HFF-Myc (cell line): ENCODE measurements around the gene BBS1.
"Not testable (repeated sequence)": the region's sequence is repeated elsewhere in the genome, so short reads cannot be mapped to it uniquely, and the experiment has no call there.

Experiments used
- DNase-seq: peaks from one replicate; pipeline ENCODE4 v3.0.0-alpha.2; 2011; ENCODE audit warnings: low read depth; ENCODE audit errors: extremely low read depth
- H3K4me3 ChIP-seq: replicated peaks from 2 replicates; pipeline ENCODE4 v1.5.1; 2011; ENCODE audit warnings: low read depth, mild to moderate bottlenecking, control low read depth, low read length
- CTCF ChIP-seq: IDR thresholded peaks from 2 replicates; pipeline ENCODE4 v1.5.1; 2012; ENCODE audit warnings: mild to moderate bottlenecking, low read depth, low read length, control low read depth; ENCODE audit errors: missing control alignments

BBS1 gene

GRCh38 chr11:66543263-66544107, 33.0 kb downstream of the BBS1 start:
- DNase-seq = peak; percentile 27
- no peak overlapping the region for H3K4me3 ChIP-seq
- peak; percentile 67 for TF ChIP-seq CTCF

DNA sequence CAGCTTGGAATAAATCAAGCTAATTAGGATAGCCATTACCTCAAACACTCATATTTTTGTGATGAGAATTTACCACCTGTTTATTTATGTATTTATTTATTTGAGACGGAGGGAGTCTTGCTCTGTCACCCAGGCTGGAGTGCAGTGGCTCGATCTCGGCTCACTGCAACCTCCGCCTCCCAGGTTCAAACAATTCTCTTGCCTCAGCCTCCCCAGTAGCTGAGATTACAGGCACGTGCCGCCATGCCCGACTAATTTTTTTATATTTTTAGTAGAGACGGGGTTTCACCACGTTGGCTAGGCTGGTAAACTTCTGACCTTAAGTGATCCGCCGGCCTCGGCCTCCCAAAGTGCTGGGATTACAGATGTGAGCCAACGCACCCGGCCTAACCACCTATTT, 34.5 kb downstream of the BBS1 start:
- DNase-seq = not testable (repeated sequence)
- H3K4me3 ChIP-seq = peak overlapping the region; percentile 48

DNA sequence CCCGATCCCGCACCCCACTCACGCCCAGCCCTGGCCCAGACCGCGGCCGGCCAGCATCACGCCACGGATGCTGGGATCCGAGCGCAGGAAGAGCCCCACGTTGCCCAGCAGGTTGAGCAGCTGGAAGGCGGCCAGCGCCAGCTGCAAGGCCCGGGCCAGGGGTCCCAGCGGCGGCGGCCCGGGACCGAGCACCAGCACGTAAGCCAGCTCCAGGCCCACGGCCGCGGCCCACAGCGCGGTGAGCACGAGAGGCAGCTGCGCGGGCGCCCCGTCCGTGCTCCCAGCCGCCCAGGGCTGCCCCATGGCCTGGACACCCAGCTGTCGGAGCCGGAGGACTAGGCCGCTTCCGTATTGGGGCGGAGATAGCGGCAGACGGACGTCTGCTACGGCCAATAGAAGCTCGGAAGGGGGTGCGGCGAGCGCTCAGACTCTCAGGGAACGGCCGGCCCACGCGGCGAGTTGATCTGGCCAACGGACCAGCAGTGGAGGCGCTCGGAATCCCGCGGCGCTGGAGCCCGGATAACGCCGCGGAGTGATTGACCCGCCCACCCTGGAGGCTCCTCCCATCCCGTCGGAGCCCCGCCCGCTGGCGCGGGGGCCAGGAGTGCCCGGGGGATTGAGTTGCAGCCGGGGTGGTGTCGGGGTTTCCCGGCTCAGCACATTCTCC, 35.4 kb downstream of the BBS1 start, which contains the start of gene ZDHHC24:
TSS of gene ZDHHC24 (minus strand) at position 348 of the 667 bp plus-strand sequence. CDS start at position 303, 45 bp downstream.
- H3K4me3 ChIP-seq = peak within 1 kb of the TSS; percentile 48
- peak; percentile 86 for DNase-seq
- no peak for TF ChIP-seq CTCF

DNA sequence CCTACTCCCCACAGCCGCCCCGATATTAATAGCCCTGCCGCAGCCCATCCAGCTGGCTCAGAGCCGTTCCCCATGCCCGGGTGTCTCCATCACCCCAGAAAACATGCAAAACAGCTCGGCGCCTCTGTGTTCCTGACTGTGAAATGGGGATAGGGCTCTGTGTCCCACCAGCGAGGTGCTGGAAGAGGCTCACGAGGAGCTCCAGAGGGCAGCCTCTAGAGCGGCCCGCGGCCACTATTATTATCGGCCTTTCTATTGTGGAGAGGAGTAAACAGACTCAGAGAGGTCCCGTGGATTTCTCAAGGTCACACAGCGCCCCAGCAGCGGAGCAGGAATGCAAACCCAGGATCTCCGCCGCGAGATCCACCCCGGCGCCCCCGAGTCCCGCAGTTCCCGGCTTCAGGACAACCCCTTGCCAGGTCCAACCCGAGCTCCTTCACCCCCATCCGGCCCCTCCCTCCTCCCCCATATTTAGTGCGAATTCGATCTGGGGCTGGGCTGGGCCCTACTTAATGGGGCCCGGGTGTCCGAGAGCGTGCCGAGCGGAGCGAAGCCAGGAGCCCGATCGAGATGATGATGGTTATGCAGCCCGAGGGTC, 36.0 kb downstream of the BBS1 start, which contains the start of gene ACTN3:
TSS of gene ACTN3 (plus strand) at position 536 of the 598 bp plus-strand sequence. CDS start at position 571, 35 bp downstream.
- peak within 1 kb of the TSS; percentile 48 for H3K4me3 ChIP-seq
- DNase-seq = peak; percentile 7
- no peak for TF ChIP-seq CTCF

GRCh38 chr11:66546966-66547661, 36.7 kb downstream of the BBS1 start:
- H3K4me3 ChIP-seq = peak overlapping the region; percentile 48; the same call in 1 of the 2 replicates
- TF ChIP-seq CTCF = no peak
- DNase-seq = no peak

DNA sequence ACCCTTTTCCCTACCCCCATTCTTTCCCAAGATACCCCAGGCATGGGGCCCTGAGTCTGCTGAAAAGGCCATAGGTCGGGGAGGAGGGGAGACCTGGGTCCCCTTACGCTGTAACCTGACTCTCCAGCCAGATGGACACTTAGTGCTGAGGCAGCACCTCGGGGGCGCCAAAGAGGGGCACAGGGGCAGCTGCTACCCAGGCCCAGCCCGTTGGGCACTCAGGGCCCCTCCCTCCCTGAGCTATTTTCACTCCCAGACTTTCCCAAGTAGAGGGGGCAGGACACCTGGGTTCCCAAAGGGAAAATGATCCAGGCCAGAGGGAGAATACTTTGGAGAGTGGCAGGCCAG, 37.2 kb downstream of the BBS1 start:
- DNase-seq = no peak
- H3K4me3 ChIP-seq = no peak overlapping the region
- no peak for TF ChIP-seq CTCF
